ENCODE data around the gene TBC1D16.

DNA sequence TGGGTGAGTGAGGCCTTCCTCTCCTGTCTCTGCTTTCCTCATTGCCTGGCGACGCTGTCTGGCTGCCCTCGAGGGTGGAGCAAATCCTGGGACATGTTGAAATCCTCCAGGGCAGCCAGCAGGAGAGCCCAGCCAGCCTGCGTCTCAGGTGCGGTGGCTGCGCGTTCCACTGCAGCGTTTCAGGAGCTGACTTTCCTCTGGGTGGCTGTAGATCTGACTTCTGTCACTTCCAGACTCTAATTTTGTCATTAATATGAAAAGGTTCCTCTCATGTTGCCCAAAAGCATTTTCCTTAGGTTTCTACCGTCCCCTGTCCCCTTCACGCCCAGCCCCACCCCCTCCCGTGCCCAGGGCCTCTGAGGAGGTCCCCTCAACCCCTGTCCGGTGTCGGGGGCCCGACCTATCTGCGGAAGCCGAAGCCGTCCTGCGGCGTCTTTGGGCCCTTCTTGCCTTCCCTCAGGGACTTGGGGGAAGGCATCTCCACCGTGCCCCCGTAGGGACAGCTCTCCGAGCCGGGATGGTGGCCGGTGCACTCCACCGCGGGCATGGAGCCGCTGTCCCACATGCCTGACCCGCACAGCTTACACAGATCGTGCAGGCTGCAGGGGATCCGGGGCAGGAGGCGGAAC lies 95.1 kb downstream of the TBC1D16 start:
- TF ChIP-seq, protein P1, sequence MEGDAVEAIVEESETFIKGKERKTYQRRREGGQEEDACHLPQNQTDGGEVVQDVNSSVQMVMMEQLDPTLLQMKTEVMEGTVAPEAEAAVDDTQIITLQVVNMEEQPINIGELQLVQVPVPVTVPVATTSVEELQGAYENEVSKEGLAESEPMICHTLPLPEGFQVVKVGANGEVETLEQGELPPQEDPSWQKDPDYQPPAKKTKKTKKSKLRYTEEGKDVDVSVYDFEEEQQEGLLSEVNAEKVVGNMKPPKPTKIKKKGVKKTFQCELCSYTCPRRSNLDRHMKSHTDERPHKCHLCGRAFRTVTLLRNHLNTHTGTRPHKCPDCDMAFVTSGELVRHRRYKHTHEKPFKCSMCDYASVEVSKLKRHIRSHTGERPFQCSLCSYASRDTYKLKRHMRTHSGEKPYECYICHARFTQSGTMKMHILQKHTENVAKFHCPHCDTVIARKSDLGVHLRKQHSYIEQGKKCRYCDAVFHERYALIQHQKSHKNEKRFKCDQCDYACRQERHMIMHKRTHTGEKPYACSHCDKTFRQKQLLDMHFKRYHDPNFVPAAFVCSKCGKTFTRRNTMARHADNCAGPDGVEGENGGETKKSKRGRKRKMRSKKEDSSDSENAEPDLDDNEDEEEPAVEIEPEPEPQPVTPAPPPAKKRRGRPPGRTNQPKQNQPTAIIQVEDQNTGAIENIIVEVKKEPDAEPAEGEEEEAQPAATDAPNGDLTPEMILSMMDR (conservative IDR thresholded peaks at IDR 0.05; ENCODE audit: low read length), result no peak
- TF ChIP-seq EZH2phosphoT487 (IDR thresholded peaks at IDR 0.05; ENCODE audit: borderline replicate concordance, low read depth, low read length), result no peak

Data from OCI-LY7 (cell line).